GM19395 (cell line): ENCODE results near the gene TMEM164.

Experiments
- ATAC-seq: cut with Tn5 transposase; IDR thresholded peaks from one replicate; pipeline ENCODE4 v1.9.1; 2021; ENCODE audit warnings: mild to moderate bottlenecking, moderate library complexity; ENCODE audit not compliant: unreplicated experiment

TMEM164 gene

DNA sequence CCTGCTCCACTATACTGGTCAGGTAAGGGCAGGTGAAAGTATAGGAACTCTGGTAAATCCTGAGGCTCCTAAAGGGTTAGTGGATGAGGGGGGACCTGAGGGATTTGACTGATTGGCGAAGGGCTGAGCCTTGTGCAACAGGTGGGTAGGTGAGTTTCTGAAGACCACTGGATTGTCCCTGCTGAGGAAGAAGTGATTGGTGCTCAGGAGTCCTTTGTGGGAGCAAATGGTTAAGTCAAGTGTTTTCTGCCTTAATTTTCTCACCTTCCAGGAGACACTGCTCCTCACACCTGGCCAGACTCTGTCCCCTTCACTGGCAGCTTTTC, 158.4 kb downstream of the TMEM164 start:
- no peak for ATAC-seq

DNA sequence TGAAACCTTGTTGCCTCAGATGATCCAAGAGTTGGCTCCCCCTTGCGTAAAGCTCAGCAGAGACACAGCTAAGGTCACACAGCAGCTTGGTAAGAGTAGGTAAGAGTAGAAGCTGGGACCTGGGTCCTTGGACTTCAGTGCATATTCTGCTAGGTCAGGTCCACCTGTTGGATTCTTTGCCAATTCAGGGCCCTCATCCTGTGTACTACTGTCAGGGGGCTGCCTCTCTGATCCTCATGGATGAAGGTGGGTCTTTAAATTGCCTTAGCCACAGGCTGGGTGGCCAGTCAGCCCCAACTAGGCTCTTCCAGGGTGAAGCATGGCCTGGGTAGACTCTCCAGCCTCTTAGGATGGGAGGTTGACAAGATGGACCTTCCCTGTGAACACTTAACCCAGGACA, 159.2 kb downstream of the TMEM164 start:
- no peak for ATAC-seq

GRCh38 chrX:110162867-110163266, 160.0 kb downstream of the TMEM164 start:
- no peak for ATAC-seq

GRCh38 chrX:110163488-110163887, 160.6 kb downstream of the TMEM164 start:
- no peak for ATAC-seq

- no peak for ATAC-seq
Measured at GRCh38 chrX:110167952-110168451, 165.1 kb downstream of the TMEM164 start.

DNA sequence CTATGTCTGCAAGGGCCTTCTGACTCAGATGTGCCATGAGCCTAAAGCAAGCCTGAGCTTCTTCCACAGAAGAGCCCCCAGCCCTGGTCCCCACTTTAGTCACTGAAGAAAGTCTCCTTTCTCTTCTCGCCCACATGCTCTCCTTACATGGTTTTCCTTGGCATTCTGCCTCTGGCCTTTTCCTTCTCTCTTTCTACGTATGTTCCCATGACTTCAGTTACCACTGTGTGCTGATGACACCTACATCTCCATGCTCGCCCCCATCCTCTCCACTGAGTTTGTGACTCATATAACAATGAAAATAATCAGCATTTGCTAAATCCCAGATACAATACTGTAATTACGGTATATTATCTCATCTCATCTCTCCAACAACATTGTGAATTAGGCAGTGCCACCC, 165.7 kb downstream of the TMEM164 start:
- no peak for ATAC-seq

DNA sequence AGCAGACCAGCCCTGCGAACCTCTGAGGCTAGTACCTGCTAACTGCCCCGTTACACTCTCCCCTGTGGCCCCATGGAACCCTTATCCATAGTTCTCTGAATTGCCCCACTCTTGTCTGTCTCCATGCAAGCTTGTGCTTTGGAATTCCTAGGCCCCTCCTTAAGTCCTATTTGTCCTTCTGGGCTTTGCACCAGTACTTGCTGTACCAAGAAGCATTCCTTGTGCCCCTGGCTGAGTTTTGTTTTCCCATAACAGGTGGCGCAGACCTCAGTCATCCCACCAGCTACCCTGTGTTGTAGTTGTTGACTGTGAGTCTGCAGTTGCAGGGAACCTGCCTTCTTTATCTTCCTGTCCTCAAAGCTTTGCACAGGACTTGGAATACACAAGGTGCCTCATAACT, 167.1 kb downstream of the TMEM164 start:
- ATAC-seq, result no peak

GRCh38 chrX:110171442-110171841, 168.5 kb downstream of the TMEM164 start:
- no peak for ATAC-seq

- peak; percentile 99 for ATAC-seq
Measured at GRCh38 chrX:110172215-110172614, 169.3 kb downstream of the TMEM164 start.

GRCh38 chrX:110173192-110174175, 170.6 kb downstream of the TMEM164 start:
- ATAC-seq, result no peak

DNA sequence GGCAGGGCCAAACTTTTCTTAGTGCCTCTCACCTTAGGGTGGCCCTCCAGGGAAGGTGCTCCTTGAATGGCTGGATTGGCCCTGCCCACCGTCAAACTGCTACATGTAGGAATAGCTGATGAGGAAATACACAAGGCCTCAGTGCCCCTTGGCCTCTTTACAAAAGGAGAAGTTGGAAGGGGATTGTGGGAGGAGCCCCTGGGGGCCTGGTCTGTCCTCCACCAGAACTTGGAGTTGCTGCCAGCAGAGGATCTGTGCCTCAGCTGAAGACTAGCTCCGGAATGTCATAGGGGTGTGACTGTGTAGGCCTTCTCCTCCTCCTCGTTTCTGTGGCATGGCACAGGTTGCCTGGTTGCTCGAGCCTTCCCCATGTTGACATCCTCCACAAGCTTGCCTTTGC, 172.2 kb downstream of the TMEM164 start:
- ATAC-seq, result no peak

DNA sequence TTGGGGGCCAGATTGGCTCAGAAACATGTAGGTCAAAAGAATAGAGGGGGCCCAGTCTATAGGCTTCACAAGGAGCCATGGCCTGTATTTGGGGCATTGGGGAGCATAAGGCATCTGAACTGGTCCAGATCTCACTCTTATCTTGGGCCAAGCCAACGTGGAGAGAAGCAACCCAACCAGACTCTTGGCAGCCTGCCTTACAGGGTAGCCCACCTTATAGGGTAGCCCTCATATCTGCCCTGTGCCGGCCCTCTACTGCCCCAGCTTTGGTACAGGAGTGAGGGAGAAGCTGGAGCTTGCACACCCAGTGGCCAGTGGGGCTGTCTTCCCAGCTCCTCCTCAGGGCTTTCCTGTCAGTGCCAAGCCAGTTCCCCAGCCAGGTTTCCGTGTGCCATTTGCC, 172.8 kb downstream of the TMEM164 start:
- ATAC-seq, result no peak

DNA sequence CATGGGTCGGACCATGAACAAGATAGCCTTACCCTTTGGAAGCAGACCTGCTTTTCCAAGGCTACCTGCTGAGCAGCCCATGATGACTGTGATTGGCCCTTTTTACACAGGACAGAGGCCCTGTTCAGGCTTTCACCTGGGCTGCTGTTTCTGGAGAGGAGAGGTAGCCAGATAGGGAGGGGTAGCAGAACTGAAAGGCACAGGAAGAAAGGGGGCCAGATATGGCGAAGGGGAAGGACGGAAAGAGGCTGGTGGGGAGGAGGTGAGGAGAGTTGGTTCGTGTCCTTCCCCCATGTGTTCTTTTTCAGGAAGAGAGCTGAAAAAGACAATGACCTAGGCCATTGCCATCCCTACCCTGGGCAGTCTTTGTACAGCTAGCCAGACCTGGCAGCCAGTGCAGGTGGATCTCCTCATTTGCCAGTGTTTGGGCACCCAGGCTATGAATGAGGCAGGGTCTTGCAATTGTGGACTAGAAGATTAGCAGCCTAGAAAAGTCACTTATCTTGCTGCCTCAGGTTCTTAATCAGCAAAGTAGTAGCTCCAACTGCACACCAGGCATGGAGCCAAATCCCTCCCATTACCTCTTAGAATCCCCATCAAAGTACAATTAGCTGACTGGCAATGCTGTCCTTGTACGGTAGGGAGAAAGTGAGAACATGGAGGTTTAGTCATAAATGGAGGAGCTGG, 175.4 kb downstream of the TMEM164 start:
- ATAC-seq, result no peak

- ATAC-seq, result peak; percentile 31
Measured at GRCh38 chrX:110180176-110180927, 177.4 kb downstream of the TMEM164 start.

- ATAC-seq, result peak; percentile 77
Measured at GRCh38 chrX:110180928-110181310, 178.0 kb downstream of the TMEM164 start.

DNA sequence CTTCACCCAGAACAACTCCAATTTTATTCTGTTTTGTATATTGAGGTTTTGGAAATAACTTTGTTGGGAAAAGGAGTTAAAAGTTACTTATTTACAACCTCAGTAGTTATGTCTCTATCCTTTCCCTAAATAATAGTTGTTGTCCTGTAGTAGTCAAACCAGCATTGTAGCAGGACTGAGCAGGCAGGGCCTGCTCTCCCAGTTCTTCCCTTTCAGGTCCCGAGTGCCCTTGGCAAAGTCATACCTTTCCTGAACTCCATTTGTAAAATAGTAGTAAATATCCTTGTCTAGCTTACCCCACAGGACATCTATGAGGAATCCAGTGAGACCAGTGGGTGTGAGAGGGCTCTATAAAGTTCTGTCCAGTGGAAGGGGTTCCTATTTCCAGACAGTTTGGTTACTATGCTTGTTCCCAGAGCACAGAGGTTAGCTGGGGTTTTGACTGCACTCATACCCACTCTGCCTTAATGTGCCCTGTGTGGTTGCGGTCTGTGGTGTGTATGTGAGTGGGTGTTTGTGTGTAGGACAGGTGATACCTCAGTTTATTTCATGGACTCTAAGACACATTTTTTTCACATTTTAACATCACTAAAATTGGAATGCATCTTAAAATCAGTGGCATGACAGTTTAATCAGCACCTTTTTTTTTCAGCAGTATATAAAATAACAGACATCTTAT, 178.7 kb downstream of the TMEM164 start:
- no peak for ATAC-seq

GRCh38 chrX:110182362-110182761, 179.4 kb downstream of the TMEM164 start:
- ATAC-seq, result no peak

- ATAC-seq, result no peak
Measured at GRCh38 chrX:110182865-110183264, 180.0 kb downstream of the TMEM164 start.

- ATAC-seq, result no peak
Measured at GRCh38 chrX:110183314-110183713, 180.4 kb downstream of the TMEM164 start.

DNA sequence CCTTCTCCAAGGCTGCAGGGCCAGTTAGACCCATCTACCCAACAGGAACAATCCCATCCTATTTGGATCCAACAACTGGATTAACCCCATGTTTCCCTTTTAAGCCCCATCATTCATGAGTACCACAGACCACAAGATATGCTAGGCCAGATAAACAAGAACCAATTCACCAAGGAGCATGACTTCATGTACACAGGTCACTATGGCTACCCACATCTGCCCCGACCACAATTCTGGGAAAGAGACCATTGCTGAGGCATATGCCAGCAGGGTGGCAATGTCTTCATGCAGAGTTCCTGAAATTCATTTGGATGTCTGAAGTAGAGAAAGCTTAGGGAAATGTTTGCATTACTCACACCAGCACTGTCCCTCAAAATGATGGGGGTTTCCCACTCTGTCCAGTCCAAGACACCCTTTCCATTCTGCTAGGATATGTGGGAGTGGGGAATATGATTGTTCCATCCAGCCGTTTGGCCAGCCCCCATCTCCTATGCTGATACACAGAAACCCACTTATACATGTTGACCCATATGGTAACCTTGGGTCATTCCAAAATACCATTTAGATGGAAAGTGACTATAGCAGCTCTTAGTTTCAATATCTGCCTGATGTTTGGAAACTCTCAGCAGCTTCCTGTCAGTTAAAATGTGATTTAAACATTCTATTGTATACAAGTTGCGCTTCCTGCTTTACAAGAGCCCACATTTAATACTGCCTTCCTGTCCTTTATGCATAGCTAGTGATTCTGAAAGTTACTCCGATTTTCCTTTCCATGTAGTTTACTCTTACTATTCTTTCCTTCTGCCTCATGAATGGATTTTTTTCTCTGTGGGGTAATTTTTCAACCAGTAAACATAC, 186.0 kb downstream of the TMEM164 start:
- ATAC-seq, result peak; percentile 63
